K562 (cell line): ENCODE measurements around the gene TMC4. TPM values are rescaled to one million over a fixed set of nuclear protein-coding genes. Genes with fewer than 3 reads are reported as not detected.
A peak's percentile ranks its signal among the peaks of the same experiment; 100 is the strongest.
"Not testable (repeated sequence)": the region's sequence is repeated elsewhere in the genome, so short reads cannot be mapped to it uniquely, and the experiment has no call there.

Experiments used
- ATAC-seq: fragments of 200-7000 bp; cut with Tn5 transposase; 3 replicates; pipeline ENCODE4 v1.9.1; 2020; ENCODE audit warnings: moderate library complexity
- BruUV-seq: library from RNA; stranded (reverse); fragments of 400-500 nt; replicated peaks from 2 replicates; lab custom pipeline; 2021; lab: Mats Ljungman, UMichigan
- CTCF ChIA-PET: fragments of 300-600 bp; formaldehyde crosslinking; extraction: SDS; loops from one replicate; lab custom pipeline; 2021; ENCODE audit warnings: low intra/inter-chr PET ratio; lab: Yijun Ruan, JAX
- POLR2A ChIA-PET: fragments of 300-600, 350-650 bp; sonication (Branson Sonifier 250); formaldehyde crosslinking; extraction: SDS; loops from one replicate; lab custom pipeline; 2021; ENCODE audit warnings: antibody characterized with exemption, inconsistent platforms; lab: Yijun Ruan, JAX
- DNase-seq, 4 experiments: peaks; one replicate each; pipeline versions ENCODE4 v3.0.0 to v3.0.0-alpha.2; 2011 to 2018; ENCODE audit warnings: low spot score in 3 of 4, mixed read lengths in 3 of 4; ENCODE audit errors: extremely low read depth in 1 of 4
- FAIRE-seq: peaks from 2 replicates; lab custom pipeline; 2011; peaks lifted over from hg19 to GRCh38; lab: Jason Lieb, UNC
- H2AFZ ChIP-seq: 2 replicates; pipeline ENCODE4 v1.6.0; 2011; ENCODE audit warnings: low read depth, low read length, control low read depth, inconsistent platforms
- H3K27ac ChIP-seq: fragments of 200-600 bp; 3 replicates; pipeline ENCODE4 v1.8.0; 2011; ENCODE audit warnings: low read depth, mild to moderate bottlenecking, control low read depth, inconsistent platforms, low read length, moderate library complexity, mixed read lengths; ENCODE audit errors: extremely low read depth
- H3K27me3 ChIP-seq, 2 experiments: fragments of 300-600 bp in 1 of 2; 2 replicates in 1 of 2; 3 replicates in 1 of 2; pipeline versions ENCODE4 v1.6.0 to v1.8.0; 2011; ENCODE audit warnings: inconsistent platforms in 2 of 2, low read length in 2 of 2, mild to moderate bottlenecking in 1 of 2, mixed read lengths in 1 of 2, moderate library complexity in 1 of 2; ENCODE audit not compliant: control insufficient read depth in 2 of 2, insufficient read depth in 2 of 2
- H3K36me3 ChIP-seq: fragments of 300-600 bp; 3 replicates; pipeline ENCODE4 v1.8.0; 2011; ENCODE audit warnings: mild to moderate bottlenecking, low read length, inconsistent platforms; ENCODE audit not compliant: control insufficient read depth, insufficient read depth
- H3K4me1 ChIP-seq, 2 experiments: fragments of 200-600 bp in 1 of 2; replicated peaks in 1 of 2; 2 replicates in 1 of 2; 3 replicates in 1 of 2; pipeline versions ENCODE4 v1.5.1 to v1.8.0; 2011; ENCODE audit warnings: inconsistent platforms in 2 of 2, low read length in 2 of 2, mild to moderate bottlenecking in 1 of 2, mixed read lengths in 1 of 2, moderate library complexity in 1 of 2; ENCODE audit not compliant: control insufficient read depth in 2 of 2, insufficient read depth in 2 of 2
- H3K4me2 ChIP-seq: 2 replicates; pipeline ENCODE4 v1.6.1; 2011; ENCODE audit warnings: low read length, control low read depth, inconsistent platforms, mixed read lengths; ENCODE audit not compliant: insufficient read depth
- H3K4me3 ChIP-seq: fragments of 200-600 bp; sonication (generic), shearing (Covaris generic); 2 replicates; pipeline ENCODE4 v1.5.1; 2016; ENCODE audit warnings: control low read depth, inconsistent platforms
- H3K79me2 ChIP-seq: fragments of 200-600 bp; 3 replicates; pipeline ENCODE4 v1.8.0; 2011; ENCODE audit warnings: low read length, inconsistent platforms; ENCODE audit not compliant: control insufficient read depth, insufficient read depth
- H3K9ac ChIP-seq, 2 experiments: 2 replicates each; pipeline versions ENCODE4 v1.6.0 to v1.6.1; 2011; ENCODE audit warnings: low read depth in 2 of 2, low read length in 2 of 2, control low read depth in 1 of 2, inconsistent platforms in 1 of 2, mild to moderate bottlenecking in 1 of 2, mixed read lengths in 1 of 2; ENCODE audit not compliant: insufficient read depth in 1 of 2
- H3K9me1 ChIP-seq: one replicate; pipeline ENCODE4 v1.6.0; 2011; ENCODE audit warnings: inconsistent platforms, mild to moderate bottlenecking, low read length, moderate library complexity; ENCODE audit not compliant: control insufficient read depth, insufficient read depth
- H3K9me3 ChIP-seq: replicated peaks from 2 replicates; pipeline ENCODE4 v1.5.1; 2011; ENCODE audit warnings: low read depth, low read length, inconsistent platforms; ENCODE audit not compliant: control insufficient read depth, insufficient read depth
- H4K20me1 ChIP-seq: replicated peaks from 2 replicates; pipeline ENCODE4 v1.6.1; 2011; ENCODE audit warnings: low read length, inconsistent platforms, mixed read lengths; ENCODE audit not compliant: control insufficient read depth, insufficient read depth
- JUN ChIP-seq, 2 experiments: sonication (generic) in 1 of 2; formaldehyde crosslinking in 1 of 2; IDR thresholded peaks; 2 replicates each; pipeline versions ENCODE4 v1.6.1 to v1.8.0; 2012 to 2022; ENCODE audit warnings: borderline replicate concordance in 2 of 2, mild to moderate bottlenecking in 2 of 2, improper control_type of control experiment in 1 of 2, low read depth in 1 of 2, low read length in 1 of 2, missing genetic modification reagents in 1 of 2
- KAT7 ChIP-seq: sonication (generic); formaldehyde crosslinking; IDR thresholded peaks from 2 replicates; pipeline ENCODE4 v1.8.0; 2022; ENCODE audit warnings: missing genetic modification reagents, mild to moderate bottlenecking, borderline replicate concordance
- MCM2 ChIP-seq: fragments of 450-650 bp; IDR thresholded peaks from 2 replicates; pipeline ENCODE4 v1.6.1; 2017; ENCODE audit warnings: low read depth, mild to moderate bottlenecking
- POLR2G ChIP-seq: fragments of 200-400 bp; formaldehyde crosslinking; IDR thresholded peaks from 2 replicates; pipeline ENCODE4 v1.6.1; 2017; ENCODE audit warnings: low read depth, mild to moderate bottlenecking, antibody characterized with exemption, low read length, moderate library complexity
- RBFOX2 ChIP-seq: fragments of 200-400 bp; formaldehyde crosslinking; IDR thresholded peaks from 2 replicates; pipeline ENCODE4 v1.6.1; 2017; ENCODE audit warnings: low read depth, mild to moderate bottlenecking, low read length, moderate library complexity
- TEAD1 ChIP-seq, 2 experiments: fragments of 450-650 bp in 1 of 2; sonication (generic) in 1 of 2; formaldehyde crosslinking; IDR thresholded peaks; 2 replicates each; pipeline versions ENCODE4 v1.4.0 to v1.8.0; 2020 to 2022; ENCODE audit warnings: mild to moderate bottlenecking in 2 of 2, missing genetic modification reagents in 1 of 2
- ZNF217 ChIP-seq: sonication (generic); formaldehyde crosslinking; IDR thresholded peaks from 2 replicates; pipeline ENCODE4 v1.8.0; 2022; ENCODE audit warnings: mild to moderate bottlenecking, missing genetic modification reagents
- WGBS: fragments of 100-300 bp; shearing (Covaris generic); methylation state at CpG from one replicate; pipeline ENCODE4 v1.1.6; 2016; ENCODE audit warnings: low coverage, mixed read lengths; ENCODE audit not compliant: insufficient coverage; ENCODE audit errors: missing lambda C conversion rate; 5-methylcytosine and 5-hydroxymethylcytosine counted together
- in situ Hi-C: fragments of 300-500 bp; cut with MboI; formaldehyde crosslinking; loops from 4 replicates; pipeline ENCODE4 v1.15.0; 2018; ENCODE audit warnings: inconsistent platforms, mixed read lengths
- intact Hi-C: fragments of 100-400 bp; cut with micrococcal nuclease; formaldehyde crosslinking; loops from 2 replicates; pipeline ENCODE4 v1.14.2; 2022
- polyA plus RNA-seq, 8 experiments: library from polyadenylated mRNA; depleted of rRNA in 4 of 8; stranded (reverse) in 5 of 8; unstranded in 3 of 8; fragments of >200 nt; fragmentation: Nextera tagmentation in 2 of 8; fragmentation: Illumina TruSeq in 1 of 8; extraction: Ambion mirVana in 2 of 8; extraction: Trizol in 1 of 8; gene quantifications; 2 replicates each; pipeline versions ENCODE4 v1.2.1 to v1.2.3, GENCODE V29; 2011 to 2014; ENCODE audit warnings: inconsistent platforms in 1 of 8, missing spikeins in 1 of 8
- total RNA-seq, 7 experiments: library from RNA; depleted of rRNA in 6 of 7; stranded (reverse); fragments of >200 nt in 6 of 7; fragmentation: Illumina TruSeq in 2 of 7; extraction: Trizol in 2 of 7; gene quantifications; 2 replicates each; pipeline versions ENCODE4 v1.2.1 to v1.2.3, GENCODE V29; 2011 to 2021; ENCODE audit warnings: low replicate concordance in 1 of 7
- TF ChIP-seq, protein P1 (sequence below): fragments of 450-650 bp; IDR thresholded peaks from 2 replicates; pipeline ENCODE4 v1.6.1; 2016
- TF ChIP-seq, protein P2 (sequence below): fragments of 450-650 bp; conservative IDR thresholded peaks from 2 replicates; pipeline ENCODE4 v1.6.1; 2016; ENCODE audit warnings: missing genetic modification characterization, low read depth, mild to moderate bottlenecking, missing compliant biosample characterization, moderate library complexity
- TF ChIP-seq, protein P3 (sequence below): sonication (generic); formaldehyde crosslinking; IDR thresholded peaks from 2 replicates; pipeline ENCODE4 v1.8.1; 2023; ENCODE audit warnings: mild to moderate bottlenecking, missing genetic modification reagents

The TMC4 gene
- total and polyA plus RNA-seq, 9 of the 15 experiments (the other 6 are each of a cell fraction or from before 2014, with no cell fraction given): 0.12 to 0.79 (median 0.36) TPM; not detected in 2

DNA sequence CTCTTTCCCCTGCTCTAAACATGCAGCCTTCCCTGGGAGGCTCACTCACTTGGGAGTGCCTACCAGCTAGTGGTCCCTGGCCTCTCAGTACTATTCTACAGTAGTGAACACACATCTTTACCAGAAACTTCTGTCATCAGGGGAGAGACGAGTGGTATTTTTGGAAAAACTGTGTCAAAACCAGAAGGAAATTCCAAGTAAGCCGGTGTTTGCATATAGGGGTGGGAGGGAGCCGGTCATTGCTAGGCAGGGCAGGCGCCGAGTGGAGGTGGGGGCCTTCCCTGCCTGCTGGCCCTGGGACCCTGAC lies 34.7 kb upstream of the TMC4 start (continued):
- TF ChIP-seq, protein P1, sequence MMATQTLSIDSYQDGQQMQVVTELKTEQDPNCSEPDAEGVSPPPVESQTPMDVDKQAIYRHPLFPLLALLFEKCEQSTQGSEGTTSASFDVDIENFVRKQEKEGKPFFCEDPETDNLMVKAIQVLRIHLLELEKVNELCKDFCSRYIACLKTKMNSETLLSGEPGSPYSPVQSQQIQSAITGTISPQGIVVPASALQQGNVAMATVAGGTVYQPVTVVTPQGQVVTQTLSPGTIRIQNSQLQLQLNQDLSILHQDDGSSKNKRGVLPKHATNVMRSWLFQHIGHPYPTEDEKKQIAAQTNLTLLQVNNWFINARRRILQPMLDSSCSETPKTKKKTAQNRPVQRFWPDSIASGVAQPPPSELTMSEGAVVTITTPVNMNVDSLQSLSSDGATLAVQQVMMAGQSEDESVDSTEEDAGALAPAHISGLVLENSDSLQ: no peak
- TF ChIP-seq MCM2: no peak
- TF ChIP-seq, protein P2, sequence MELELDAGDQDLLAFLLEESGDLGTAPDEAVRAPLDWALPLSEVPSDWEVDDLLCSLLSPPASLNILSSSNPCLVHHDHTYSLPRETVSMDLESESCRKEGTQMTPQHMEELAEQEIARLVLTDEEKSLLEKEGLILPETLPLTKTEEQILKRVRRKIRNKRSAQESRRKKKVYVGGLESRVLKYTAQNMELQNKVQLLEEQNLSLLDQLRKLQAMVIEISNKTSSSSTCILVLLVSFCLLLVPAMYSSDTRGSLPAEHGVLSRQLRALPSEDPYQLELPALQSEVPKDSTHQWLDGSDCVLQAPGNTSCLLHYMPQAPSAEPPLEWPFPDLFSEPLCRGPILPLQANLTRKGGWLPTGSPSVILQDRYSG (tag): no peak
- no peak for TF ChIP-seq ZNF217

DNA sequence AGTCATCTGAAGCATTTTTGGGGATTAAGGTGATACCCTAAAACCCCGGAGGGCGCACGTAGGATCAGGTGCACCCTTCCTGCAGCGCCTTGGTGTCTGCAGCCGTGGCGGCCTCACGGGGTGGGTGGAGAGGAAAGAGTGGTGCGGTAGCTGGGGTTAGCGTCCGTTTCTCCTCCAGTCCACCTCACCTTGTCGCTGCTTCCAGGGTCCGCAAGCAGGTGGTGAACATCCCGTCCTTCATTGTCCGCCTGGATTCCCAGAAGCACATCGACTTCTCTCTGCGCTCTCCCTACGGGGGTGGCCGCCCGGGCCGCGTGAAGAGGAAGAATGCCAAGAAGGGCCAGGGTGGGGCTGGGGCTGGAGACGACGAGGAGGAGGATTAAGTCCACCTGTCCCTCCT lies 34.2 kb upstream of the TMC4 start:
- H3K27me3 ChIP-seq; FAIRE-seq; DNase-seq; H2AFZ ChIP-seq; in situ Hi-C loops; ATAC-seq; BruUV-seq; CTCF ChIA-PET; intact Hi-C loops; H3K9me3 ChIP-seq; TF ChIP-seq JUN (IDR thresholded peaks at IDR 0.05; ENCODE audit: borderline replicate concordance, low read depth, low read length): not testable (repeated sequence)
- Histone ChIP-seq H3K79me2 (peaks cover 86% of the 10 kb centered on the region), H3K36me3 (peaks cover 78% of the 10 kb centered on the region), H3K9me1 (peaks cover 23% of the 10 kb centered on the region), H4K20me1 (peaks cover 86% of the 10 kb centered on the region), H3K4me3 (peak overlapping the region; percentile 68; the same call in 1 of the 2 replicates), H3K9ac (peak overlapping the region; percentile 66 to 90), H3K27ac (peak overlapping the region; percentile 89), H3K4me2 (peak overlapping the region; percentile 89), H3K4me1 (peaks cover 65 to 83% of the 10 kb centered on the region in 2 experiments)
- POLR2A ChIA-PET: interaction anchor here (0.6 to 7.0 kb wide), 8 partner anchors 6 to 110 kb away, joined by 3 to 66 read pairs (median 4); partner anchors contain the start of genes MBOAT7, RPS9 and TSEN34
- TF ChIP-seq KAT7 (peak; percentile 18; the same call in 1 of the 2 replicates), TEAD1 (CRISPR knock-in tag; IDR thresholded peaks at IDR 0.05) (0 out of 4 replicates have a peak, but pooled peaks of 1 of the 2 experiments have one; percentile 26), POLR2G (peak; percentile 60), JUN (CRISPR knock-in tag; IDR thresholded peaks at IDR 0.05; ENCODE audit: borderline replicate concordance) (0 out of 2 replicates have a peak, but pooled peaks have one; percentile 46), RBFOX2 (peak; percentile 25; the same call in 1 of the 2 replicates)
- TF ChIP-seq, protein P3, sequence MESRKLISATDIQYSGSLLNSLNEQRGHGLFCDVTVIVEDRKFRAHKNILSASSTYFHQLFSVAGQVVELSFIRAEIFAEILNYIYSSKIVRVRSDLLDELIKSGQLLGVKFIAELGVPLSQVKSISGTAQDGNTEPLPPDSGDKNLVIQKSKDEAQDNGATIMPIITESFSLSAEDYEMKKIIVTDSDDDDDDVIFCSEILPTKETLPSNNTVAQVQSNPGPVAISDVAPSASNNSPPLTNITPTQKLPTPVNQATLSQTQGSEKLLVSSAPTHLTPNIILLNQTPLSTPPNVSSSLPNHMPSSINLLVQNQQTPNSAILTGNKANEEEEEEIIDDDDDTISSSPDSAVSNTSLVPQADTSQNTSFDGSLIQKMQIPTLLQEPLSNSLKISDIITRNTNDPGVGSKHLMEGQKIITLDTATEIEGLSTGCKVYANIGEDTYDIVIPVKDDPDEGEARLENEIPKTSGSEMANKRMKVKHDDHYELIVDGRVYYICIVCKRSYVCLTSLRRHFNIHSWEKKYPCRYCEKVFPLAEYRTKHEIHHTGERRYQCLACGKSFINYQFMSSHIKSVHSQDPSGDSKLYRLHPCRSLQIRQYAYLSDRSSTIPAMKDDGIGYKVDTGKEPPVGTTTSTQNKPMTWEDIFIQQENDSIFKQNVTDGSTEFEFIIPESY (CRISPR knock-in tag): peak; percentile 59
- WGBS: 68% methylated on average over 13 of the region's 23 CpGs
